Endothelial cell (in vitro differentiated cells): ENCODE data around the gene OR6A2. TPM values are rescaled to one million over a fixed set of nuclear protein-coding genes. Genes with fewer than 3 reads are reported as not detected.

Source experiments
- DNase-seq: peaks from one replicate; pipeline ENCODE4 v3.0.0; 2021; ENCODE audit warnings: low spot score
- H3K27ac Mint-ChIP-seq: one replicate; pipeline ENCODE4 v1.8.0; 2021; ENCODE audit warnings: mixed read lengths, inconsistent platforms; ENCODE audit not compliant: unreplicated experiment
- H3K27me3 Mint-ChIP-seq: one replicate; pipeline ENCODE4 v1.8.0; 2021; ENCODE audit warnings: mild to moderate bottlenecking, moderate library complexity, mixed read lengths, inconsistent platforms; ENCODE audit not compliant: unreplicated experiment
- H3K36me3 Mint-ChIP-seq: one replicate; pipeline ENCODE4 v1.8.0; 2021; ENCODE audit warnings: mild to moderate bottlenecking, low read depth, mixed read lengths, inconsistent platforms; ENCODE audit not compliant: unreplicated experiment
- H3K4me1 Mint-ChIP-seq: one replicate; pipeline ENCODE4 v1.8.0; 2021; ENCODE audit warnings: mild to moderate bottlenecking, mixed read lengths, inconsistent platforms; ENCODE audit not compliant: unreplicated experiment
- H3K4me3 Mint-ChIP-seq: one replicate; pipeline ENCODE4 v1.8.0; 2021; ENCODE audit warnings: mild to moderate bottlenecking, mixed read lengths, inconsistent platforms; ENCODE audit not compliant: unreplicated experiment
- H3K9me3 Mint-ChIP-seq: one replicate; pipeline ENCODE4 v1.8.0; 2021; ENCODE audit warnings: mixed read lengths, inconsistent platforms; ENCODE audit not compliant: unreplicated experiment
- CTCF ChIP-seq: fragments of 200-600 bp; sonication (generic); IDR thresholded peaks from one replicate; pipeline ENCODE4 v1.5.0; 2021; ENCODE audit warnings: antibody characterized with exemption; ENCODE audit not compliant: unreplicated experiment
- total RNA-seq: library from RNA; stranded (reverse); fragmentation: NEBNext Ultra II Directional; extraction: Animal tissue kit (Norgen Biotek cat#: 25700); gene quantifications from one replicate; pipeline ENCODE4 v1.2.1, GENCODE V29; 2021; ENCODE audit not compliant: unreplicated experiment

Gene OR6A2
- total RNA-seq, 1 donor from 2014 or later: 0.51 TPM

DNA sequence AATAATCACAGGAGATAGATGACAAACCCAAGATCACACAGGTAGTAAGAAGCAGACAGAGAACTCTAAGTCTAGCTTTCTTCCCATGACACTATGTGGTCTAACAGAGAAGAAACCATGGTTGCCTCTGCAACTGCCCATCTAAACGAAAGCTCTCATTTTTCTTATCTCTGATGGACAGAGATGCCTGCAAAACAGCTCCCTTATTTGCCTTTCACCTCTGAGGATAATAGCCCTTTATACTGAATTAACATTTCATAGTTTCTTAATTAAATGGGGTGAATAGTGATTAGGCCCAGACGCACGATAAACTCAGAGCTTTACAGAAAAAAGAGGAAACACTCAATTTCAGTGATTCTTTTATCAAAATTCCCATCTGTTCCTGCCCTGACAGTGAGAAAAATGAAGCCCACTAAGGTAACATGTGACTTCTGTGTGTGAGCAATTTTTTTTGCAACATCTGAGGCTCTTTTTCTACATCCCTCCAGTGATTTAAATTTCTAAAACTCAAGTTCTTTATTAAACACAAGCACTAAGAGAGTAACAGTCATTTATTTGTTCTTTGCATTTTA, 52.3 kb downstream of the OR6A2 start:
- Mint-ChIP-seq H3K4me1 (peaks cover 6% of the 10 kb centered on the region), H3K27me3 (no peaks in the 10 kb centered on the region), H3K4me3 (no peak overlapping the region), H3K9me3 (no peaks in the 10 kb centered on the region), H3K36me3 (no peaks in the 10 kb centered on the region), H3K27ac (no peak overlapping the region)
- no peak for DNase-seq
- TF ChIP-seq CTCF: no peak

DNA sequence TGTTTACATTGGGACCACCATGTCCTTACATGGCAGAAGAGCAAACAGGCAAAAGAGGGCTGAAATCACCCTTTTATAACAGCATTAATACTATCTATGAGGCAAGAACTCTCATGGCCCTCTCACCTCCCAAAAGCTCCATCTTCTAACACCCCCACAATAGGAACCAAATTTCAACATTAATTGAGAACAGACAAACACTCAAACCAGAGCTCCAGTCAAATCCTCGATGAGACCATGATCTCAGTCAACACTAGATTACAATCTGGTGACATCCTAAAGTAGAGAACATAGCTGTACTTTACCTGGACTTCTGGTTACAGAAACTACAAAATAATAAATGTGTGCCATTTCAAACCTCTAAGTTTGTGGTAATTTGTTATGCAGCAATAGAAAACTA, 52.9 kb downstream of the OR6A2 start:
- no peak for TF ChIP-seq CTCF
- Mint-ChIP-seq H3K4me1 (peaks cover 6% of the 10 kb centered on the region), H3K9me3 (no peaks in the 10 kb centered on the region), H3K4me3 (no peak overlapping the region), H3K27ac (no peak overlapping the region), H3K36me3 (no peaks in the 10 kb centered on the region), H3K27me3 (no peaks in the 10 kb centered on the region)
- no peak for DNase-seq

GRCh38 chr11:6746086-6746618, 53.3 kb downstream of the OR6A2 start:
- DNase-seq: no peak
- no peak overlapping the region for H3K4me3 Mint-ChIP-seq
- H3K27ac Mint-ChIP-seq: no peak overlapping the region
- peaks cover 6% of the 10 kb centered on the region for H3K4me1 Mint-ChIP-seq
- no peaks in the 10 kb centered on the region for H3K36me3 Mint-ChIP-seq
- no peaks in the 10 kb centered on the region for H3K9me3 Mint-ChIP-seq
- no peaks in the 10 kb centered on the region for H3K27me3 Mint-ChIP-seq
- no peak for TF ChIP-seq CTCF

- Mint-ChIP-seq H3K27me3 (no peaks in the 10 kb centered on the region), H3K27ac (no peak overlapping the region), H3K36me3 (no peaks in the 10 kb centered on the region), H3K4me3 (no peak overlapping the region), H3K9me3 (no peaks in the 10 kb centered on the region), H3K4me1 (peaks cover 6% of the 10 kb centered on the region)
- no peak for TF ChIP-seq CTCF
- DNase-seq: no peak
These were observed 53.9 kb downstream of the OR6A2 start for GRCh38 chr11:6745465-6746015.

DNA sequence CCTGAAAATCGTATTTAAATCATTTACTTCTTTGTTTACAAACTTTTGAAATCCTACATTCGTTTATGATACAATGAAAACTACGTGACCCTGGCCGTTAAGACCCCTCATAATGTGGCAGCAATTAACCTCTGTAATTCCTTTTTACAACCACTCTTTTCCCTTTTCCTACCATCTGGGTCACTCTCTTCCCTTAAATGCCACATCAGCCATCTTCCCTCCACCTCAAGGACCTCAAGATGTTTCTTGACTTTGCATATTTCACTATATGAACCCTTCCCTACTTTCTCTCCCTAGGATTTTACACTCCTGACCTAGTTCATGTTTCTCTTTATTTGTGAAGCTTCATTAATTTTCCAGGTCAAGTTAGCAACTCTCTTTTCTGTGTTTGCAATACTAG, 54.5 kb downstream of the OR6A2 start:
- Mint-ChIP-seq H3K36me3 (no peaks in the 10 kb centered on the region), H3K27me3 (no peaks in the 10 kb centered on the region), H3K9me3 (no peaks in the 10 kb centered on the region), H3K4me3 (no peak overlapping the region), H3K4me1 (peaks cover 6% of the 10 kb centered on the region), H3K27ac (no peak overlapping the region)
- no peak for DNase-seq
- no peak for TF ChIP-seq CTCF
